Activated naive CD8-positive, alpha-beta T cell treated with anti-CD3 and anti-CD28 coated beads, Interleukin-2, amount 50 U/mL, for 24 hours (primary cell): Measurements from ENCODE around the gene CRK.
"Not testable (repeated sequence)": the region's sequence is repeated elsewhere in the genome, so short reads cannot be mapped to it uniquely, and the experiment has no call there.

Experiments used
- ATAC-seq: fragments of 150-1000 bp; cut with Tn5 transposase; one replicate; pipeline ENCODE4 v1.10.0; 2021
- DNase-seq: peaks from one replicate; pipeline ENCODE4 v3.0.0; 2021
- H3K27ac Mint-ChIP-seq: one replicate; pipeline ENCODE4 v1.8.0; 2021; ENCODE audit warnings: mild to moderate bottlenecking, mixed read lengths
- H3K27me3 Mint-ChIP-seq: one replicate; pipeline ENCODE4 v1.8.0; 2021; ENCODE audit warnings: mixed read lengths
- H3K36me3 Mint-ChIP-seq: one replicate; pipeline ENCODE4 v1.8.0; 2021; ENCODE audit warnings: low read depth, mixed read lengths
- H3K4me1 Mint-ChIP-seq: one replicate; pipeline ENCODE4 v1.8.0; 2021; ENCODE audit warnings: mixed read lengths
- H3K4me3 Mint-ChIP-seq: one replicate; pipeline ENCODE4 v1.8.0; 2021; ENCODE audit warnings: mild to moderate bottlenecking, moderate library complexity, mixed read lengths
- H3K9me3 Mint-ChIP-seq: one replicate; pipeline ENCODE4 v1.8.0; 2021; ENCODE audit warnings: mixed read lengths

Gene CRK

DNA sequence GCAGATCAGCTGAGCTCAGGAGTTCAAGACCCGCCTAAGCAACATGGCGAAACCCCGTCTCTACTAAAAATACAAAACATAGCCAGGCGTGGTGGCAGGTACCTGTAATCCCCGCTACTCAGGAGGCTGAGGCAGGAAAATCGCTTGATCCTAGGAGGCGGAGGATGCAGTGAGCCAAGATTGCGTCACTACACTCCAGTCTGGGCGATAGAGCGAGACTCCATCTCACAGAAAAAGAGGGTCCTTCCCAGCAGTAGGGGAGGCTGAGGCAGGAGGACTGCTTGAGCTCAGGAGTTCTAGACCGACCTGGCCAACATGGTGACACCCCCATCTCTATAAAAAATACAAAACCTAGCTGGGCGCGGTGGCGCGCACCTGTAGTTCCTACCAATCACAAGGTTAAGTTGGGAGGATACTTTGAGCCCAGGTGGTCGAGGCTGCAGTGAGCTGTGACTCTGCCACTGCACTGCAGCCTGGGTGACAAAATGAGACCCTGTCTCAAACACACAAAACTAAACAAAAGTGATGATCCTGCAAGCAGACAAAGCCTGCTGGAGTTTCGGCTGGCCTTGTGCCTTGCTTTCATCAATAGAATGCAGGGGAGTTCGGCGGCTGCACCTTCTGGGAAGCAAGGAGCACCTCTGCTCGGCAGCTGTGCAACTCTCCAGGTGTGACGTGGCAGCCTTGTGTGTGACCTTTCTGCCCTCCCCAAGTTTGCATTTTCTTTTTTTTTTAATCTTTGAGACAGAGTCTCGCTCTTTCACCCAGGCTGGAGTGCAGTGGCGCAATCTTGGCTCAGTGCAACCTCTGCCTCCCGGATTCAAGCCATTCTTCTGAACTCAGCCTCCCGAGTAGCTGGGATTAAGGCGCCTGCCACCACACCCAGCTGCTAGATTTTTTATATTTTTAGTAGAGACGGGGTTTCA, 43.6 kb downstream of the CRK start:
- H3K27ac Mint-ChIP-seq, result no peak overlapping the region
- no peaks in the 10 kb centered on the region for H3K9me3 Mint-ChIP-seq
- H3K4me1 Mint-ChIP-seq, result no peaks in the 10 kb centered on the region
- DNase-seq (no peak), ATAC-seq (no peak)
- H3K4me3 Mint-ChIP-seq, result no peak overlapping the region
- no peaks in the 10 kb centered on the region for H3K36me3 Mint-ChIP-seq
- H3K27me3 Mint-ChIP-seq, result no peaks in the 10 kb centered on the region

DNA sequence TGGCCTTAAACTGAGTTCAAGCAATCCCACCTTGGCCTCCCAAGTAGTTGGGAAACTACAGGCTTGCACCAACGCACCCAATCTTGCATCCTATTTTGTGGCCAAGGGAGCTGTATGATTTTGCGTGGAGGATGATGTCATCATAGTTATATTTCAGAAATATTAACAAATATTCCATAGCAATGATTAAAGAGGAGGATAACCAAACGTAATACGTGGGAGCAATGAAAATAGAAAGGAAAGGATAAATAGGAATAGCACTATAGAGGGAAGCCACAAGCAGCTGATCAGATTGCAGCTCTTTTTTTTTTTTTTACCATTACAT, 53.8 kb downstream of the CRK start:
- no peak for DNase-seq
- ATAC-seq, result no peak
- Mint-ChIP-seq H3K27me3 (peaks cover 2% of the 10 kb centered on the region), H3K4me1 (peaks cover 18% of the 10 kb centered on the region), H3K27ac (no peak overlapping the region), H3K4me3 (no peak overlapping the region), H3K9me3 (no peaks in the 10 kb centered on the region), H3K36me3 (peaks cover 20% of the 10 kb centered on the region)

DNA sequence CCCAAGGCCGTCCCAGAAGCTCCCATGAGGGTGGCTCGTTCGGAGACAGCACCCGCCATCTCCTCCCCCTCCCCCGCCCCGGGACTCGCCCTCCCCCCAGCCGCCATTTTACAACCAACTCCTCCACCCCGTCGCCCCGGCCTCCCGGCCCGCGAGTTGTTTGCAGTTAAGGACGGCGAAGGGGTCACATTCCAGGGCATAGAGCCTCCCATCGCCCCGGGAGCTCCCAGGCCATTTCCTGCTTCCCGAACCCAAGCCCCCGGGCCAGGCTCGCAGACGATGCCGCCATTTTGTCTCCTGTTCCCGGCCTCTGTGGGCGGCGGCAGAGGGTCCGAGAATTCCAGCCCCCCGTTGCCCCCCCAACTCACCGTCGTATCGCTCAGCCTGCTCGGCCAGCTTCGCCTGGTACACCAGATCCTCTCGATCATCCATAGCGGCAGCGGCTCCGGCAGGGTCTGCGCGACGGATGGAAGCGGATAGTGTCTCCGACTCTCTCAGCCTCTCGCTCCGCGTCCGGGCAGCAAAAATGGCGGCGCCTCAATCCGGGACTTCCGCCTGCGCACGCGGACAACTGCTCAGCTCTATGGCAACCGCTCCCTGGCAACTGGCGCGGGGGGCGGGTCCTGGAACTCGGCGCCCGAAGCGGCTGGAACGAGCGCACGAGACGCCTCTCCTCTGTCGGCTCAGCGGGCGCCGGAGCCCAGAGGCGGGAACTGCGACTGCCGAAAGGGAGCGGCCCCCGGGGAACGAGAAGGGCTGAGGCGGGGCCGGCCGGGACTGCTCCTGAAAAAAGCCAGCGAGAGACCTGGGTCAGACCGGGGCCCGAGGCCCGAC, 56.1 kb downstream of the CRK start, which contains the start of gene YWHAE:
TSS of gene YWHAE (minus strand) at position 544 of the 834 bp plus-strand sequence. CDS start at position 432, 112 bp downstream.
- Mint-ChIP-seq H3K9me3 (no peaks in the 10 kb centered on the region), H3K27me3 (peaks cover 2% of the 10 kb centered on the region), H3K36me3 (peaks cover 36% of the 10 kb centered on the region), H3K4me3 (peak within 1 kb of the TSS; percentile 100), H3K27ac (peak within 1 kb of the TSS; percentile 100), H3K4me1 (peaks cover 37% of the 10 kb centered on the region)
- DNase-seq (peak; percentile 98), ATAC-seq (peak; percentile 98)

DNA sequence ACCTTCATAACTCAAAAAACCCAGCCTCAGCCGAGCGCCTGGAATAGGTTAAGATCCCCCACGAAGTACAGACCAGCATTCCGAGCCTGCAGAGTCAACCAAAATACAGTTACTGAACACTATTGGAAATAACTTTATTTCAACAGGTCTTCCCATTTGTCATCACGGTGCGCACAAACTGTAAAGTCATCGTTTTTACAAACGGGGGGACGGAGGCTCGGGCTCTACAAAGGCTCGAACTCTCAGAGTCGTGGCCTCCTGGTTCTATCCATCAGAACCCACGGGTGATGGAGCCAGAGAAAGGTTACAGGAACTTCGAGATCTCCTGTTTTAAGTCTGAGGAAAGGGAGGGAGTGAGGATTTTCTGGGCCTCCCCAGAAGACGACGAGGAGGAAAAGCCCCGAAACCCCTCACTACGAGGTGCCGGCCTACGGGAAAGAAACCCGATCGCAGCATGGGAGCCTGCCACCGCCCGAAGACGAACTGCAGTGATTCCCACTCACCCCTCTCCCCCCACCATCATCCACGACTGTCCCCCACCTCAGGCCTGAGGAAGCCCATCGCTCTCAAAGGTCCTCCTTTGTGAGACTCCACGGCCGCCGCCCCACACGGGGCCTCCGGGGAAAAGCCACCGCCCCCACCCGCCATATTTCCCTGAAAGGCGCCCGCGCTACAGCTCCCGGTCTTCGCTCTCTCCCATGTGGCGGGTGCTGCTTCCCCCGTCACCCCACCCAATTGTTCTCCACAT, 56.9 kb downstream of the CRK start:
- H3K4me3 Mint-ChIP-seq, result peak overlapping the region; percentile 100
- H3K9me3 Mint-ChIP-seq, result no peaks in the 10 kb centered on the region
- H3K36me3 Mint-ChIP-seq, result peaks cover 36% of the 10 kb centered on the region
- H3K4me1 Mint-ChIP-seq, result peaks cover 44% of the 10 kb centered on the region
- H3K27me3 Mint-ChIP-seq, result peaks cover 2% of the 10 kb centered on the region
- H3K27ac Mint-ChIP-seq, result peak overlapping the region; percentile 100
- ATAC-seq (no peak), DNase-seq (peak; percentile 20)

DNA sequence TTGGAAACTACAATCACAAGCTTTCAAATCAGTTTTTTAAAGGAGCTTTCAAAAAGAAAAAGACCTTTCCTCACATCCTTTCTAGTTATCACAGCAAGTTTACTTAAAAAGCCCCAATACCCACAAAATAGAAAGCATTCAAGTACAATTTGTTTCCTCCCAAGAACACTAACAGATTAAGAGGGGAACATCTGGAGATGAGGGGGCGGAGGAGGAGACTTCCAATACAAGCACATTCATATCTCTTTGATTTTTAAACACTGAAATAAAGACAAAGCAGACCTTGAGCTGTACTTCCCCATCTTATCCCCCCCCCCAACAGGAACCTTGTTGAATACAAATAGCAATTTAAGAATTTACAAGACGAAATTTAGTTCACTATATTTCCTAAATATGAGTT, 58.0 kb downstream of the CRK start:
- Mint-ChIP-seq H3K4me1 (peaks cover 55% of the 10 kb centered on the region), H3K4me3 (peak overlapping the region; percentile 100), H3K36me3 (peaks cover 46% of the 10 kb centered on the region), H3K9me3 (no peaks in the 10 kb centered on the region), H3K27me3 (peaks cover 2% of the 10 kb centered on the region), H3K27ac (peak overlapping the region; percentile 100)
- ATAC-seq (no peak), DNase-seq (no peak)

DNA sequence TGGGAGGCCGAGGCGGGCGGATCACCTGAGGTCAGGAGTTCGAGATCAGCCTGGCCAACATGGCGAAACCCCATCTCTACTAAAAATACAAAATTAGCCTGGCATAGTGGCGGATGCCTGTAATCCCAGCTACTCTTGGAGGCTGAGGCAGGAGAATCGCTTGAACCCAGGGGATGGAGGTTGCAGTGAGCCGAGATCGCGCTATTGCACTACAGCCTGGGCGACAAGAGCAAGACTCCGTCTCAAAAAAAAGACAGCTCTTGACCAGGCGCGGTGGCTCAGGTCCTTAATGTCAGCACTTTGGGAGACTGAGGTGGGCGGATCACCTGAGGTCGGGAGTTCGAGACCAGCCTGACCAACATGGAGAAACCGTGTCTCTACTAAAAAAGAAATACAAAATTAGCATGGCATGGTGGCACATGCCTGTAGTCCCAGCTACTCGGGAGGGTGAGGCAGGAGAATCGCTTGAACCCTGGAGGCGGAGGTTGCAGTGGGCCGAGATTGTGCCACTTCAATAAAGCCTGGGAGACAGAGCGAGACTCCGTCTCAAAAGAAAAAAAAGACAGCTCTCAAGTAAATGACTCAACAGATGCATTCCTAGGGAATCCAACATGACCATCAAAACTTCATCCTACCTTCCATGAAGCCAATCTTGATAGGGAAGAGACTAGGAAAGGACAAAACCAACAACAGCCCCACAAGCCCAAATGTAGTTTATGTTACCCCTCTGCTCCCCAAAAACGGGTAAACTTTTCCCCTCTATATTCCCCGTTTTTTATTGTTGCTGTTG, 60.0 kb downstream of the CRK start:
- not testable (repeated sequence) for ATAC-seq, DNase-seq, H3K27ac Mint-ChIP-seq, H3K27me3 Mint-ChIP-seq, H3K9me3 Mint-ChIP-seq
- H3K4me1 Mint-ChIP-seq, result peaks cover 74% of the 10 kb centered on the region
- peak overlapping the region; percentile 8 for H3K4me3 Mint-ChIP-seq
- peaks cover 52% of the 10 kb centered on the region for H3K36me3 Mint-ChIP-seq

DNA sequence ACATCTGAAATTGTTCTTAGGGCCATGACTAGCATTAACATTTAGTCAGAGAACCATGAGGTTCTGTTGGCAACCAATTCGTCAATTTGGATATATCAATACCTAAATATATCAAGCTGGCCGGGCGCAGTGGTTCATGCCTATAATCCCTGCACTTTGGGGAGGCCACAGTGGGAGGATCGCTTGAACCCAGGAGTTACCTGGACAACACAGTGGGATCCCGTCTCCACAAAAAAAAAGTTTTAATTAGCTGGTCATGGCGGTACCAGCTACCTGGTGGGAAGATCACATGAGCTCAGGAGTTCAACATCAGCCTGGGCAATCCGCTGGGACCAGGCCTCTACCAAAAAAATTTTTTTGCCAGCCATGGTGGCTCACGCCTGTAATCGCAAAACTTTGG, 64.5 kb downstream of the CRK start:
- no peak for DNase-seq
- H3K4me3 Mint-ChIP-seq, result no peak overlapping the region
- no peaks in the 10 kb centered on the region for H3K27me3 Mint-ChIP-seq
- no peak overlapping the region for H3K27ac Mint-ChIP-seq
- H3K36me3 Mint-ChIP-seq, result peaks cover 39% of the 10 kb centered on the region
- H3K4me1 Mint-ChIP-seq, result peaks cover 80% of the 10 kb centered on the region
- no peak for ATAC-seq
- H3K9me3 Mint-ChIP-seq, result no peaks in the 10 kb centered on the region

DNA sequence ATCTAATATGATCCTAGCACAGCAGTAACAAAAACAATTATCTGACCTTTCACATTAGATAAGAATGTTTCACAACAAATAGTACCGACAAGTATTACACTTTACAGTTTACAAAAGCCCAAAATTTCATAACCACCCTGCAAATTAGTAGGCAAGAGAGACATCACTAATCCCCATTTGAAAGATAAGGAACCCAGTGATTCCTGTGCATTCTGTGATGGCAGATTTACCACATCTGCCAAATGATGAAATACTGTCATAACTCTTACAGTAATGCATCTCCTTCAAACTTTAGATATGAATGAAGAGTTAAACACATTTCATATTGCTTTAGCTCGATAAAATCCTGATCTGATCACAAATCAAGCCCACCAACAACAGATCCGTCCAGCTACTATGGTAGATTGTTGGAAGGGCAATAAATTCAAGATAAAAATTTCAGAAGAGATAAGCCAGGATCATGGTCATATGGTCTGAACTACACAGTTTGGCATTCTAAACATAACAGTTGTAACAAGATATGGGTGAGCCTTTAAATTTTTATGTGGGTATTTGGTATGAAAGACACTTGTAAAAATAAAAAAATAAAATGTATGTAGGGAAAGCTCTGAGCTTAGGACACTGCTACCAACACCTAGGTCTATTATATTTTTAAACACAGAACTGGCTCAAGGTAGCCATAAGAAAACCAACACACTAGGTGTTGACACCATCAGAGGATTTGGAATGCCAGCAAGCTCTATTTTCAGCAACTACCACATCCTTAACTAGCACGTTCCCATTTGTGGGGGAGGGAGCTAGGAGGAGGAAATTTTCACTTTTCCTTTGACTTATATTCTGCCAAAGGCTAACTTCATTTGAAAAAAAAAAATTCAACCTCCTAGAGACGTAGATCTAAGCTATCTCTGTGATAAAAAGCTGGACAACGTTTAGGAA, 65.3 kb downstream of the CRK start:
- no peak for DNase-seq
- ATAC-seq, result no peak
- no peaks in the 10 kb centered on the region for H3K27me3 Mint-ChIP-seq
- no peaks in the 10 kb centered on the region for H3K9me3 Mint-ChIP-seq
- peaks cover 36% of the 10 kb centered on the region for H3K36me3 Mint-ChIP-seq
- peaks cover 82% of the 10 kb centered on the region for H3K4me1 Mint-ChIP-seq
- no peak overlapping the region for H3K4me3 Mint-ChIP-seq
- H3K27ac Mint-ChIP-seq, result peak overlapping the region; percentile 32

DNA sequence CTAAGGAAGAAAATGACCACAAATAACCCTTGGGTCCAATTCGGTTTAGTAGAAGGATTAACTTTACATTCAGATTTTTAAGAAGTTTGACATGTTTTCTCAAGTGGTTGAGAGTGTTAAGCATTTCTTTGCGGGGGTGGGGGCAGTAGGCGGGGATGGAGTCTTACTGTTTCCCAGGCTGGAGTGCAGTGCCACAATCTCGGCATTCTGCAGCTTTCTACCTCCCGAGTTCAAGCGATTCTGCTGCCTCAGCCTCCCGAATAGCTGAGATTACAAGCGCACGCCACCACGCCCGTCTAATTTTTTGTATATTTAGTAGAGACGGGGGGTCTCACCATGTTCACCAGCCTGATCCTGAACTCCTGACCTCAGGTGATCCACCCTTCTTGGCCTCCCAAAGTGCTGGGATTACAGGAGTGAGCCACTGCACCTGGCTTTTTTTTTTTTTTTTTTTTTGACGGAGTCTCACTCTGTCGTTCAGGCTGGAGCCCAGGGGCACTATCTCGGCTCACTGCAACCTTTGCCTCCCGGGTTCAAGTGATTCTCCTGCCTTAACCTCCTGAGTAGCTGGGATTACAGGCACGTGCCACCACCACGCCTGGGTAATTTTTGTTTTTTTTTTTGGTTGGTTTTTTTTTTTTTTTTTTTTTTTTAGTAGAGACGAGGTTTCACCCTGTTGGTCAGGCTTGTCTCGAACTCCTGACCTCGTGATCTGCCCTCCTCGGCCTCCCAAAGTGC, 68.4 kb downstream of the CRK start:
- H3K27ac Mint-ChIP-seq, H3K4me3 Mint-ChIP-seq, ATAC-seq, DNase-seq, H3K27me3 Mint-ChIP-seq, H3K9me3 Mint-ChIP-seq: not testable (repeated sequence)
- Mint-ChIP-seq H3K36me3 (peaks cover 18% of the 10 kb centered on the region), H3K4me1 (peaks cover 65% of the 10 kb centered on the region)

DNA sequence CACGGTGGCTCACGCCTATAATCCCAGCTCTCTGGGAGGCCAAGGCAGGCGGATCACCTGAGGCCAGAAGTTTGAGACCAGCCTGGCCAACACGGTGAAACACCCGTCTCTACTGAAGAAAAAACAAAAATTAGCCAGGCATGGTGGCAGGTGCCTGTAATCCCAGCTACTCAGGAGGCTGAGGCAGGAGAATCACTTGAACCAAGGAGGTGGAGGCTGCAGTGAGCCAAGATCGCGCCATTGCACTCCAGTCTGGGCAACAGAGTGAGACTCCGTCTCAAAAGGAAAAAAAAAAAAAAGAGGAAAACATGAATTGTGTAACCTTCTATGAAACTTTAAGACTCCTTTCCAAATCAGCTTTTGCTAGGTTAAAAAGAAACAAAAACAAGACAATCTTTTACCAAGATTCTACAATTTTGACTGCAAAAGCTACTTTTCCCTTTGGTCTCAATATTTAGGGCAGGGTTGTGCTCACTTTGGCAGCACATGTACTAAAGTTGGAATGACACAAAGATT, 69.3 kb downstream of the CRK start:
- not testable (repeated sequence) for H3K27me3 Mint-ChIP-seq, H3K27ac Mint-ChIP-seq, DNase-seq, H3K9me3 Mint-ChIP-seq, H3K4me3 Mint-ChIP-seq, ATAC-seq
- peaks cover 62% of the 10 kb centered on the region for H3K4me1 Mint-ChIP-seq
- H3K36me3 Mint-ChIP-seq, result peaks cover 14% of the 10 kb centered on the region

DNA sequence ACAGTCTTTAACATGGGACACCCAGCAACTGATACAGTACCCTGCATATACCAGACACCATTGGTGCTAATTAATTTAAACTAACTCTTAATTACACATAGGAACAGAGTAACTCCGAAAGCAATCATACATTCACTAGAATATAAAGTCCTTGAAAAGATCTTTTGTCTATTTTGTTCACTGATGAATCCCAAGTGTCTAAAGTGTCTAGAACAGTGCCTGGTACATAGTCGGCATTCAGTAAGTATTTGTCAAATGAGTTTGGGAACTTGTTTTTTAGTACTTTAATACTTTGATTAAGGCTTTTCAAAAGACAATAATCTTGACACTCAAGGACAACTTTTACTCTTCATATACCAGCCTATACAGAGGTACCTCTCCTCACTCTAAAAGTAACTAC, 69.8 kb downstream of the CRK start:
- DNase-seq, result no peak
- Mint-ChIP-seq H3K4me3 (no peak overlapping the region), H3K36me3 (peaks cover 14% of the 10 kb centered on the region), H3K9me3 (no peaks in the 10 kb centered on the region), H3K27me3 (no peaks in the 10 kb centered on the region), H3K27ac (no peak overlapping the region), H3K4me1 (peaks cover 62% of the 10 kb centered on the region)
- no peak for ATAC-seq

DNA sequence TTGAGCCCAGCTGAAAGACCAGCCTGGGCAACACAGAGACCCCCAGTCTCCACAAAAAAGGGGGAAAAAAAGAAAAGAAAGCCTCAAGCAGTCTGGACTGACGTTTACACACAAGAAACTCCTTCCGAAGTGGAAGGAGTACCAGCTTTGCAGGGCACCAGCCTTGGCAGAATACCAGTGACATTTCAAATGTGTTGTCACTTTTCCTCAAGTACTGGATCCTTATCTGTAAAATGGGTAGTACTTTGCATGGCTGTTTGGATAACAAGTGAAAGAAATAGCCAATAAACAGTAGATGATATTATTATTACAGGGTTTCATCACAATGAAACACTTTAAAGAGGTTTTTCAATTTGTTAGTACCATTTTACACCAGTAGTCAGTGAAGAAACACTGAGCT, 70.2 kb downstream of the CRK start:
- ATAC-seq (no peak), DNase-seq (no peak)
- H3K27me3 Mint-ChIP-seq, result no peaks in the 10 kb centered on the region
- H3K4me3 Mint-ChIP-seq, result no peak overlapping the region
- H3K27ac Mint-ChIP-seq, result no peak overlapping the region
- no peaks in the 10 kb centered on the region for H3K9me3 Mint-ChIP-seq
- H3K36me3 Mint-ChIP-seq, result peaks cover 14% of the 10 kb centered on the region
- peaks cover 62% of the 10 kb centered on the region for H3K4me1 Mint-ChIP-seq
